Endodermal cell (in vitro differentiated cells): ENCODE results near the gene HLA-DOA. TPM values are rescaled to one million over a fixed set of nuclear protein-coding genes. Genes with fewer than 3 reads are reported as not detected.

Experiments
- DNase-seq: peaks from one replicate; pipeline ENCODE4 v3.0.0-alpha.2; 2017
- H3K27ac ChIP-seq: 2 replicates; pipeline ENCODE4 v1.5.1; 2013; ENCODE audit warnings: mild to moderate bottlenecking, low read depth, low read length, moderate library complexity
- H3K27me3 ChIP-seq: 2 replicates; pipeline ENCODE4 v1.6.1; 2013; ENCODE audit warnings: mild to moderate bottlenecking, low read length, moderate library complexity; ENCODE audit not compliant: insufficient read depth, control insufficient read depth, poor library complexity, severe bottlenecking
- H3K36me3 ChIP-seq: 2 replicates; pipeline ENCODE4 v1.7.0; 2013; ENCODE audit warnings: mild to moderate bottlenecking, low read length, moderate library complexity; ENCODE audit not compliant: control insufficient read depth, insufficient read depth
- H3K4me1 ChIP-seq: one replicate; pipeline ENCODE4 v1.7.0; 2013; ENCODE audit warnings: low read length; ENCODE audit not compliant: control insufficient read depth, insufficient read depth
- H3K4me3 ChIP-seq: 2 replicates; pipeline ENCODE4 v1.5.1; 2013; ENCODE audit warnings: mild to moderate bottlenecking, low read length, moderate library complexity
- H3K9ac ChIP-seq: 2 replicates; pipeline ENCODE4 v1.6.1; 2013; ENCODE audit warnings: mild to moderate bottlenecking, low read length, moderate library complexity; ENCODE audit not compliant: poor library complexity, severe bottlenecking; ENCODE audit errors: extremely low read depth
- H3K9me3 ChIP-seq: 2 replicates; pipeline ENCODE4 v1.6.1; 2013; ENCODE audit warnings: mild to moderate bottlenecking, low read length, moderate library complexity; ENCODE audit not compliant: control insufficient read depth
- H3K27ac Mint-ChIP-seq: 2 replicates; pipeline ENCODE4 v1.8.0; 2020; ENCODE audit warnings: mixed read lengths
- H3K27me3 Mint-ChIP-seq: 2 replicates; pipeline ENCODE4 v1.8.0; 2021; ENCODE audit warnings: mild to moderate bottlenecking, mixed read lengths; ENCODE audit not compliant: insufficient read depth
- H3K36me3 Mint-ChIP-seq: 2 replicates; pipeline ENCODE4 v1.8.0; 2020; ENCODE audit warnings: low read depth, mixed read lengths
- H3K4me1 Mint-ChIP-seq: 2 replicates; pipeline ENCODE4 v1.8.0; 2020; ENCODE audit warnings: mixed read lengths
- H3K4me3 Mint-ChIP-seq: 2 replicates; pipeline ENCODE4 v1.8.0; 2020; ENCODE audit warnings: mild to moderate bottlenecking, moderate library complexity, mixed read lengths
- H3K9me3 Mint-ChIP-seq: 2 replicates; pipeline ENCODE4 v1.8.0; 2020; ENCODE audit warnings: mild to moderate bottlenecking, mixed read lengths
- CTCF ChIP-seq: fragments of 200-600 bp; sonication (generic); conservative IDR thresholded peaks from 2 replicates; pipeline ENCODE4 v1.5.0; 2021; ENCODE audit warnings: antibody characterized with exemption, mild to moderate bottlenecking
- WGBS, 2 experiments: methylation state at CpG; one replicate each; pipeline versions ENCODE4 v1.1.5 to v1.1.7; 2013; ENCODE audit warnings: missing lambda C conversion rate in 2 of 2, mixed read lengths in 1 of 2; ENCODE audit not compliant: insufficient coverage in 1 of 2, insufficient read length in 1 of 2; 5-methylcytosine and 5-hydroxymethylcytosine counted together
- total RNA-seq, 2 donors: library from RNA; stranded (reverse); fragmentation: NEBNext Ultra II Directional in 1 of 2; extraction: Animal tissue kit (Norgen Biotek cat#: 25700) in 1 of 2; gene quantifications; 2 replicates in 1 of 2; 3 replicates in 1 of 2; pipeline ENCODE4 v1.2.1, GENCODE V29; 2021

HLA-DOA gene
- total RNA-seq, 2 donors from 2014 or later = 10.6 to 11.1 TPM

DNA sequence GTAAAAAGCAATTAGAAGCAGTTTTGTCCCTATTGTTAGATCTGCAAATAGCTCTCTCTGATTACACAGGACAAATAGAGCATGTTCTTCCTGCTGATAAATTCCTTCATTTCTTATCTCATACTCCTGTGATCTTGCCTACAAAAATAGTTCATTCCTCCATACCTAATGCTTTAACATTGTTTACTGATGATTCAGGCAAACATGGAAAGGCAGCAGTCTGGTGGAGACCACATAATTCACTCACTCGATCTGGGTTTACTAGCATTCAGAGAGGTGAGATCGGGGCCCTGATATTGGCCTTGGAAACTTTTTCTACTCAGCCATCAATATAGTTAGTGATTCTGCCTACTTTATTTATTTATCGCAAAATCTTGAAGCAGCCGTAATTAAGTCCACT, 43.8 kb upstream of the HLA-DOA start:
- Histone ChIP-seq H3K27me3 (peaks cover 7% of the 10 kb centered on the region), H3K4me3 (no peak overlapping the region), H3K4me1 (peaks cover 3% of the 10 kb centered on the region), H3K27ac (no peak overlapping the region), H3K36me3 (no peaks in the 10 kb centered on the region), H3K9ac (no peak overlapping the region), H3K9me3 (no peaks in the 10 kb centered on the region)
- no peak for TF ChIP-seq CTCF
- 40 to 47% methylated on average over 2 to 4 of the region's 4 CpGs for WGBS, 2 experiments
- DNase-seq = no peak
- Mint-ChIP-seq H3K4me3 (no peak overlapping the region), H3K9me3 (peaks cover 8% of the 10 kb centered on the region), H3K36me3 (no peaks in the 10 kb centered on the region), H3K4me1 (peaks cover 42% of the 10 kb centered on the region), H3K27me3 (peaks cover 5% of the 10 kb centered on the region), H3K27ac (no peak overlapping the region)

DNA sequence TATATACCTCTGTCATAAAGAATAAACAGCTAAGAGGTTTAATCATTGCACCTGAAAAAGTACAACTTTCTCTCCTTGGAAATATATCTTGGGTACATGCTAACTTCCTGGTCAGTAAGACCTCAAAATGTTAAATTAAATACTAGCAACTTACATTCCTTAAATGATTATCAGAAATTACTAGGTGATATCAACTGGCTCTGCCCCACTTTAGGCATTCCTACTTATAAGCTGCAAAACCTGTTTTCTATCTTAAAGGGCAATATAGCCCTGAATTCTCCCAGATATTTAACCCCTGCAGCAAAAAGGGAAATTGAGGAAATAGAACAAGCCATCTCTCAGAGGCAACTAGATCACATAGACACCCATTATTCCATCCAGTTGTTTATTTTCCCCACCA, 43.2 kb upstream of the HLA-DOA start:
- Histone ChIP-seq H3K4me3 (no peak overlapping the region), H3K36me3 (no peaks in the 10 kb centered on the region), H3K27me3 (peaks cover 1% of the 10 kb centered on the region), H3K27ac (no peak overlapping the region), H3K4me1 (peaks cover 3% of the 10 kb centered on the region), H3K9ac (no peak overlapping the region), H3K9me3 (no peaks in the 10 kb centered on the region)
- H3K9me3 Mint-ChIP-seq = peaks cover 8% of the 10 kb centered on the region
- TF ChIP-seq CTCF = no peak
- H3K4me3 Mint-ChIP-seq = no peak overlapping the region
- H3K27ac Mint-ChIP-seq = no peak overlapping the region
- DNase-seq = no peak
- no peaks in the 10 kb centered on the region for H3K36me3 Mint-ChIP-seq
- H3K27me3 Mint-ChIP-seq = peaks cover 5% of the 10 kb centered on the region
- peaks cover 42% of the 10 kb centered on the region for H3K4me1 Mint-ChIP-seq

- no peak overlapping the region for H3K4me3 ChIP-seq
- TF ChIP-seq CTCF = no peak
- H3K9me3 ChIP-seq = no peaks in the 10 kb centered on the region
- no peak for DNase-seq
- no peak overlapping the region for H3K27ac ChIP-seq
- peaks cover 3% of the 10 kb centered on the region for H3K4me1 ChIP-seq
- Mint-ChIP-seq H3K4me3 (no peak overlapping the region), H3K27me3 (peaks cover 8% of the 10 kb centered on the region), H3K36me3 (no peaks in the 10 kb centered on the region), H3K4me1 (peaks cover 35% of the 10 kb centered on the region), H3K27ac (no peak overlapping the region), H3K9me3 (peaks cover 8% of the 10 kb centered on the region)
- no peaks in the 10 kb centered on the region for H3K36me3 ChIP-seq
- H3K9ac ChIP-seq = no peak overlapping the region
- no peaks in the 10 kb centered on the region for H3K27me3 ChIP-seq
- 69 to 83% methylated on average over 3 to 6 of the region's 6 CpGs for WGBS, 2 experiments
Observed at GRCh38 chr6:33050014-33050810, 40.8 kb upstream of the HLA-DOA start.
